LNCaP clone FGC (cell line): ENCODE results near the gene TMEM182.

ENCODE experiments used
- DNase-seq: peaks from one replicate; pipeline ENCODE4 v3.0.0-alpha.2; 2011; ENCODE audit warnings: low read depth
- H3K4me3 ChIP-seq: 2 replicates; pipeline ENCODE4 v1.5.1; 2011; ENCODE audit warnings: mild to moderate bottlenecking, low read depth, low read length, control low read depth
- CTCF ChIP-seq: IDR thresholded peaks from 2 replicates; pipeline ENCODE4 v1.5.1; 2012; ENCODE audit warnings: mild to moderate bottlenecking; ENCODE audit not compliant: control insufficient read depth, insufficient read depth; ENCODE audit errors: extremely low read depth

TMEM182 gene

DNA sequence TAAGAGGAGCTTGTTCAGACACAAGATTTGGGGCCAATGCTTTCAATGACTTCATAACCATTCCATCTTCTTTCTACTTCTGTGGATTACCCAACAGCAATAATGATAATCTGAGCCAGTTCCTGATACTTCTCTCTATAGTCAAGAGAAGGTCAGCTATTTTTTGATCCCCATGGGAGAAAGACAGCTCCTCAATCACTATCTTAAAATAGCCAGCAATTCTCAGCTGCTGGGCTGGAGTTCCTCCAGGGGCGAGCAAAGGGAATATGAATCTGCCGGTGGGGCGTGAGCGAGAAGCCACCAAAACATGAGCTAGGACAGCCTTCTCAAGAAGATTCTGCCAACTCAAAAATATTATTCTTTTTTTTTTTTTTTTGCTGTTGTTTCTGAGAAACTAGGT, at the start of gene TMEM182:
Gene TMEM182, plus strand, starts transcription at position 269 of the 400 bp plus-strand sequence. CDS start 187 bp downstream, outside the sequence.
- TF ChIP-seq CTCF, result no peak
- H3K4me3 ChIP-seq, result no peak within 1 kb of the TSS
- no peak for DNase-seq

DNA sequence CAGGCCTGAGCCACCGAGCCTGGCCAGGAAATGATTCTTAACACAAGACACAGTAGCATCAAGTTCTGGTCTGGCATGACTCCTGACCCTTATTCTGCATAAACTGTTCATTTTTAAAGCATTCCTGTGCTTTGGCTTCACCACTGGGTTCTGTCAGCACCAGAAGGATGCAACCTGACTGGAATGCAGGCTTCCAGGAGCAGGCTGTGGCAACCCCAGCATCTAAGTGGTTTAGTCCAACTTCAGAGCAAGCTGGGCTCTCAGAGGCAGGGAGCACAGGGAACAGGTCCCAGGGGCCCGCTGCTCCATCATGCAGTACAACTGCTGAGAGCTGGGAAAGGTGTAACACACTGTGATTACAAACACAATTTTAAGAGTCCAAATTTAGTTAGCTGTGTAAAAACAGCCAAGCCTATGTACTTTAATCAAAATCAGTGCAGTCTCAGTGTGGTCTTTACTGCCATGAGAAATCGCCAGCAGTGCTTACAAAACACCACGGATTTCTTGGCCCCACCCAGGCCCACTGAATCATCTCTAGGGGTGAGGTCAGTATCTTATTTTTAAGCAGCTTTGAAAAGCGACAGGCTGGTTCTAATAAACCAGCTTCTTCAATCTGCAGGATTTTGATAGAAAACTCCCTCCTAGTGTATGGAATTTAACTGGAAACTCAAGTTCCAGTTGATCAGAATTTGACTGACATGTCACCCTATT, 44.4 kb upstream of the TMEM182 start:
- no peak for TF ChIP-seq CTCF
- no peak for DNase-seq
- no peak overlapping the region for H3K4me3 ChIP-seq

- no peak overlapping the region for H3K4me3 ChIP-seq
- no peak for TF ChIP-seq CTCF
- DNase-seq, result no peak
Measured at GRCh38 chr2:102718387-102719316, 43.2 kb upstream of the TMEM182 start.

DNA sequence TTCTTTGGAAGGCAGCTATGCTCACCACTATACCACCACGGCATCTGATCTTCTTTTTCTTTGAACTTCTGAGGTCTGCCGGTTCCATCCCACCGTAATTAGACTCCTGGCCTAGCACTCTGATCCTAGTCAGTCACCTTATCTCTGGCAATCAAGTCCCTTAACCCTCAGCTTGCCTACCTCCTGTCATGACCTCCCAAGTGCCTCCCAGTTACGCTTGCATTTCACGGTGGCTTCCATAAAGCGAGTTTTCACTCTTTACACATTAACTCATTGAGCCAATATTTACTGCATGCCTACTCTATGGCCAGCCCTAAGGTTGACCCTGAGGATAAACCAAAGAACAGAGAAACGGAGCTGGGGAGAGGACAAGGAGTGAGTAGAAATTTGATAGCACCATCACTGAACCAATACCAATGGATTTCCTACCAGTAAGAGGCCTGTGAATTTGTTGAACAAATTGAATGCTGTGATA, 37.8 kb upstream of the TMEM182 start:
- no peak for DNase-seq
- no peak overlapping the region for H3K4me3 ChIP-seq

GRCh38 chr2:102724553-102724952, 37.3 kb upstream of the TMEM182 start:
- TF ChIP-seq CTCF, result no peak
- DNase-seq, result no peak
- no peak overlapping the region for H3K4me3 ChIP-seq

More for the DNA sequence above, 37.8 kb upstream of the TMEM182 start:
- TF ChIP-seq CTCF, result no peak

GRCh38 chr2:102726128-102727087, 35.4 kb upstream of the TMEM182 start:
- no peak overlapping the region for H3K4me3 ChIP-seq
- no peak for DNase-seq
- TF ChIP-seq CTCF, result no peak
